GM18519 (cell line): ENCODE data around the gene LYST.
A peak's percentile ranks its signal among the peaks of the same experiment; 100 is the strongest.
"Not testable (repeated sequence)": the region's sequence is repeated elsewhere in the genome, so short reads cannot be mapped to it uniquely, and the experiment has no call there.

ENCODE experiments used
- ATAC-seq: cut with Tn5 transposase; IDR thresholded peaks from one replicate; pipeline ENCODE4 v1.9.1; 2021; ENCODE audit warnings: mild to moderate bottlenecking, moderate library complexity; ENCODE audit not compliant: unreplicated experiment, low FRiP score

LYST gene

DNA sequence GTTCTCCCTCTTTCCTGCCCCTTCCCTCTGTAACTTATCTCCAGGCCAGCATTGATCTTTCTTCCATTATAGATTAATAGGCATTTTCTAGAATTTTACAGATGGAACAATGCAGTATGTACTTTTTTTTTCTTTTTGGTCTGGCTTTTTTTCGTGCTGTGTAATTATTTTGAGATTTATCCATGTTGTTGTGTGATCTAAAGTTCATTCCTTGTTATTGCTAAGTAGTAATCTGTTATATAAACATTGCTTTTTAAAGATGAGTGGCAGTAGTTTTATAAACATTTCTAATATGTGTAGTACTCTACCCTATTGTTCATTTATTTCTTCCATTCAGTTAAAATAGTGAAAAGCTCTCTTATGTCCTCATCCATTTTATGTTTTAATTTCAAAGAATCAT is 5.9 kb downstream of the LYST start:
- no peak for ATAC-seq

DNA sequence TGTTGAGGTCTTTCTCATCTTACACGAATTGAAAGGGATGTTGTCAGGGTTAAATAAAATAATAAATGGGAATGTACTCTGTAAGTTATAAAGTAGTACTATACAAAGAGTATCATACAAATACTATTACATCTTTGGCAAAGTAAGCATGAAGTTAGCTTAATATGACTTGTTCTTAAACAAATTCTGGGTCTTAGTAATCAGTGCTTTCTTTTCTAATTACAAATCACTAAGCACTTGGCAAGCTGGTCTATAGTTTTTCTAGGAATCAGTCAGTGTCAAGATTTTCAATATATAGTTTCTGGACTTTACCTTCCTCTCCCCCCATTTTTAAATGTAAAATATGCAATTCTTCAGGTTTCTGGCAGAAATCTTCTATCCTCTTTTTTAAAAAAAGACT is 6.9 kb downstream of the LYST start:
- ATAC-seq = no peak

DNA sequence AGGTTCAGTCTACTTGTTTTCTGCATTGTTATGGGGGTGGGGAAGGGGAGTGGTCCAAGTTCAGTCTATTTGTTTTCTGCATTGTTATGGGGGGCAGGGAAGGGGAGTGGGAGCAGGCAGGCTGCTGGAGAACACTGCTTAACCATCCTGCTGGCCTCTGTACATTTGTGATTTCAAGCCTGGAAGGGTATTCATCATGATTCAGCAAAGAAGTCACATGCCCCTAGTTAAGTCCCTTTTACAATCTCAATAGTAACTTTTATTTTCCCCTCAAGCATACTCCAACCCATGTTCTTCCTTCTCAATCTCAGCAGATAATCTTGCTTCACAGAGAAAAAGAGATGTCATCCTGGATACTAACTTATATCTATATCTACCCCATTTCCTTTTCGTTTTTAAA is 7.9 kb downstream of the LYST start:
- no peak for ATAC-seq

DNA sequence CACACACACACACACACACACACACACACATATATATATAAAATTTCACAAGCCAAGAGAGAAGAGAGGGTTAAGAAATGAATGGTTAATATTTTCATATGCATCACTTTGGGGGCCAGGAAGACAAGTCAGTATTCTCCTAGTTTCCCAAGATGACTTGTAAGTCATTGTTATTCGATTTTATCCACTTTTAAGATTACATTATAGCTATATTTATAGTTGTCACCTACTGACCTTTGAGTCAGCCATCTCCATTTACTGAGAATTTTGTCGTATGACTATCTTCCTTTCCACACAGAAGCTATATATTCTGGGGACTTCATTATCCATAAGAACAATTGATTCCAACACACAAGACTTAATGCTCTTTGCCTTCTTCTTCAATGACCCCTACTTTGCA is 8.9 kb downstream of the LYST start:
- ATAC-seq = no peak

DNA sequence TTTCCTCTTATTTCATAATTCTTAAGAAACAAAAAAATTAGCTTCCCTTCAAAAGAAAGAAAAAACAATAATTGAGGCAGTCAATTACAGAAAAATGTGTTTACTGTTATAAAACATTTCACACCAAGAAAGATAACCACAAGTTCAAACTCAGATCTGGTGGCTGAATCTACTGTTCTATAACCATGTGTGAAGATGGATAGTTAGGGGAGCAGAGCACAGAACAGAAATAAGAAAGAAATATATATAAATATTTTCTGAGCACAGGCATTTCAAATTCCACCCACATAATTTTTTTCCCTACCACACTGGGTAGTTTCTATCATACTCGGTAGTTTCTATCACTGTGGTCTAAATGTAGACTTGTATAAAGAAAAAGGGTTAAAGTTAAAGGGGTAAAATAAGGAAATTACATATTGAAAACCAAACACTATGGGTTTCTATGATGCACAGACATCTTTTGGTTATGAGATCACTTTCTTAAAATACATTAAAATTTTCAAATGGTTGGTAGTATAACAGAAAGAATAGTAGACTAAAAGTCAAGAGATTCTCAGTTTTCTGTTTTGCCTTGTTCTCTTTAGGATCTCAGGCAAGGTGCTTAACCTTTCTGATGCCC is 10.8 kb downstream of the LYST start:
- ATAC-seq = peak; percentile 48

DNA sequence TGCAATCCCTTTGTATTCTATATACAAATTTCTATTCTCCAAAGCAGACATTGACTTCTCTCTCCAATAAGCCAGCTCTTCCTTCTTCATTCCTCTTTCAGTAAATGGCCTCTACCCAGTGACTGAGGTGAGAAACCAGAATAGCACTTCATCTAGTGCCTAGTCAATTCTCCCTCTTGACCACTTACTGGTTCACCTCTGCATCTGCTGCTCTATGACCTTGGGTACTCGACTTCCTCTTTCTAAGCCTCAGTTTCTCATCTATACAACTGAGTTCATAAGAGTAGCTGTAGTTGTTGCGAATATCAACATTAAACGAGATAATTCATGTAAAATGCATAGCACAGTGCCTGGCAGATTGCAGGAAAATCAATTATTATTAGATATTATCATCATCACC is 12.4 kb downstream of the LYST start:
- no peak for ATAC-seq

DNA sequence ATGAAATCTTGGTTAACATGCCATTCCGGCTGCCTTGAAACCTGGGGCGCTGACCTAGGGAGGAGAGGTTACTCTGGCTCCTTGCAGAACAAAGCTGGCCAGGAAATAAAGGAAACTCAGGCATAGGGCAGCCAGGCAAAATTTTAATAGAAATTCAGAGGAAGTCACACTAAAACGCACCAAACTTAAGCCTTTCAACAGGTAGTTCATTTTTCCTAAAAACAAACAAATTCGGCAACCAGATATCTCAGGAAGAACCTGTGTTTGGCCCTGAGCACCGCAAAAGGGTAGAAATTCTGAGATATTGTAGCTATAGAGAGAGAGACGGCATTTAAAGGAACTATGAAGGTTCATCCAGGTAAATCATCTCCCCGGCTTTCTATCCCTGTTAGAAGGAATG is 13.1 kb downstream of the LYST start:
- no peak for ATAC-seq

DNA sequence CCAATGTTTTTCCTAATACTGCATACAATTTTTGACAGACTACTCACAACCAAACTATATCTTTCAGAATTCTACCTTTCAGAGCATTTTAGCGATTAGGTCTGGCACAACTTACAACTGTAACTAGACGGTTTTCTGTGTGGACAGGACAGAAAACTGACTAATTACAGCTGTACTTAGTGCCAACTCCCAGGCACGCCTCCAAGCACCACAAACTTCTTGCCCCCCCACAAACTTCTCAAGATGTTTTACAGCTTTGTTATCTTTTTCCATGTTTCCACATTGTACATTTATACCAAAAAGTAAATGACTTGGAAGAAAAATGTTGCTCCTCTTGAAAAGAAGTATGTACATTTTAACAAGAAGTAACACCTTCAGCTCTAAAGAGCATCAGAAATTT is 13.8 kb downstream of the LYST start:
- no peak for ATAC-seq

DNA sequence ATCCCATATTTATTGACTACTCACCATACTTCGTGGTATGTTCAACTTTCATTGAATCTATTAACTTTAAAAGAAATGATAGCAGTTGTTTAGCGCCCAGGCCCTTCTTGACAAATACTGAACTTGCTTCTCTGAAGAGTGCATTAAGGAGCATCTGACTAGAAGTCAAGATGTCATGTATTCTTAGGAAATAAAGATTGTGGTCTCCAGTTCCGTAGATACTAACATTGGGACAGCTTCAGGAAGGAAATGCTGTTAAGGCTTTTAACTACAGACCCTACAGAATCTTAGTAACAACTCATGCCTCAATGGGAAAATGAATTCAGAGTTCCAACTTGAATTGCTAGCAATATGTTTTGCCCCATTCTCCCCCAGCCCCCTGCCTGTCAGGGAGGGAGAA is 14.8 kb downstream of the LYST start:
- ATAC-seq = no peak

DNA sequence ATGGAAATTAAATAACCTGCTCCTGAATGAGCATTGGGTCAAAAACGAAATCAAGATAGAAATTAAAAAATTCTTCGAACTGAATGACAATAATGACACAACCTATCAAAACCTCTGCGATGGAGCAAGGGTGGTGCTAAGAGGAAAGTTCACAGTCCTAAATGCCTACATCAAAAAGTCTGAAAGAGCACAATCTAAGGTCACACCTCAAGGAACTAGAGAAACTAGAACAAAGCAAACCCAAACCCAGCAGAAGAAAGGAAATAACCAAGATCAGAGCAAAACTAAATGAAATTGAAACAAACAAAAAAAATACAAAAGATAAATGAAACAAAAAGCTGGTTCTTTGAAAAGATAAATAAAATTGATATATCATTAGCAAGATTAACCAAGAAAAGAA is 18.5 kb downstream of the LYST start:
- ATAC-seq = not testable (repeated sequence)

DNA sequence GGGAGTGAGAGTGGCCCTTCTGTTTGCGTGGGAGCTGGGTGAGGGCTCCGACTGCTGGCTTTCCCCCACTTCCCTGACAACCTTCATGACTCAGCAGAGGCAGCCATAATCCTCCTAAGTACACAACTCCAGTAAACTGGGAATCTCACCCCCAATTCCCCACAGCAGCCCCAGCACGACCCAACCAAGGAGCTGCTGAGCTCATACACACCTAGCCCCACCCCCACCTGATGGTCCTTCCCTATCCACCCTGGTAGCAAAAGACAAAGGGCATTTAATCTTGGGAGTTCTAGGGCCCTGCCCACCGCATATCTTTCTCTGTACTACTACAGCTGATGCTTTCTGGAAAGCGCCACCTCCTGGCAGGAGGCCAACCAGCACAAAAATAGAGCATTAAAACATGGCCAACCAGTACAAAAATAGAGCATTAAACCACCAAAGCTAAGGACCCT is 21.0 kb downstream of the LYST start:
- not testable (repeated sequence) for ATAC-seq

DNA sequence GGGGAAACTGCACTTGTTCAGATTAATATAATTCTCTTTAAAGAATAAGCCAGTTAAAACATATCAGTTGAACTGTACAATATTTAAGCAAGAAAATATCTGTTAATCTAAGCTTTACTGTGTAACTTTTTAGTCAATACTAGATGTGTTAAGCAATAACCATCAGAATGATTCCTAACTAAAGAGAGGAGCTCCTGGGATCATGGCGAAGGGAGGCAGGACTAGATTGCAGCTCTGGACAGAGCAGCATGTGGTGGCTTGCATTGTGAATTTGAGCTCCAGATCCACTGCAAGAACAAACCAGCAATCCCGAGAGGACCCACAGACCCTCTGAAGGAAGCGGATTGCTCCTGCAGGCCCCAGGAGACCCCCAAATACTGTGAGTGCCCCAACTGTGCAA is 21.9 kb downstream of the LYST start:
- no peak for ATAC-seq

DNA sequence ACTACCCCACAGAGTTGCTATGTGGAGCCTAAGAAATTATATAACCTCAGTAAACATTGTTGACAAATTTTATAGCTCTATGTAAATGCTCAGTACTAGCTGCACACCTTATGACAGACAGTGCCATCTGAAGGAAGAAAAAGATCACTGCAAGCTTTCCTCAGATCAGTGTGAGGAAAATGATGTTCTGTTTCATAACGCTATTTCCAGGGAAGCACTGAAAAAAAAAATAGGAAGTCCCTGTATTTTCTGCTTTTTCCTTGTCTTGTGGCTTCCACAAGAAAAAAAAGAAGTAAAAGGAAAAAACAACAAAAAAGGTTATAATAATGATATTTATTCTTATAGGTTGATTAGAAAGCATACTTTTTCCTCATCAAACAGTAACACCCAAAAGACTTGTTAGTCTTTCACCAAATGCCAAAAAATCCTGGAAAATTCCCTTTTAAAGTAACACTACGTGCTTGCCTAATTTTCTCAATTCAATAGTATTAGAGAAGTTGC is 23.2 kb downstream of the LYST start:
- peak; percentile 51 for ATAC-seq

DNA sequence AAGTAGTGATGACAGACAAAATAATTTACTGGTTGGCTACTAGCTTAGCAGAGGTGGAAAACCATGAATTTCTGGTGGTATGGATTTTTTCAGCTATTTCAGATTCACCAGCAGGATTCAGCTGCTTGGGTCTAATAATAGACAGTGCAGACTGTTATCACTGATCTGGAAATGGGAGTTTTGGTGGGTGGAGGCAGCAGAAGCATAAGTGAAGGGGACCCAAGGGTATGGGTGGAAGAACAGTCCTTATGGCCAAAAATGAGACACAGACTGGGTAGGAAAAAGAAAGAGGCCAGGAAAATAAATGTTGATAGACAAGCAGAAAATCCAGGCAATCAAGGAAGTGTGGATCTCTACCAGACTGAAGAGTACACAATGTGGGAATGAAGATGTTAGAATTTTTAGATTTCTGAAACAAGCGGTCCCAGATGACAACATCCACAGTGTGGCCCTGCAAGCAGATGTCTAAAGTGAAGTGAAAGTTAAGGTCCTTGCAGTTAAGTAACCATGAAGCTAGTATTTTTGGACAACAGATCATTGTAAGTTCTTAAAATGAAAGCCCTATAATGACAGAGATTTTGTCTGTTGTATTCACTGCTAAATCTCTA is 24.7 kb downstream of the LYST start:
- peak; percentile 55 for ATAC-seq

DNA sequence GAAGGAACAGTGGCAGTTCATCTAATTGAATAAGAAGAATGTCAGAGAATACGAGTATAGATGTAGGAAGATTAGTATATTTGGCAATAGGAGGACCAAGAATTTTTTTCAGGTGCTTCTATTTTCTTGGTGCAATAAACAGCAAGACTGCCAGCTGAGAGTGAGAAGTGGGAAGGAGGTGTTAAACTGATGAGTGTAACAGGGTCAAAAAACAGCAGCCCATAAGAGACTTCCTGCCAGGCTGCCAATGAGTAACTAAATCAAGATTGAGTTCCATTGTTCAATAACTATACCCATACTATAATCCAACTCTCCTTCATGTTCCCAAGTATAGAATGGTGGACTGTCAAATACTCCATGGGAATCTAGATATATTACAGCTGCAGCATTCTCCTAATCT is 28.7 kb downstream of the LYST start:
- no peak for ATAC-seq

DNA sequence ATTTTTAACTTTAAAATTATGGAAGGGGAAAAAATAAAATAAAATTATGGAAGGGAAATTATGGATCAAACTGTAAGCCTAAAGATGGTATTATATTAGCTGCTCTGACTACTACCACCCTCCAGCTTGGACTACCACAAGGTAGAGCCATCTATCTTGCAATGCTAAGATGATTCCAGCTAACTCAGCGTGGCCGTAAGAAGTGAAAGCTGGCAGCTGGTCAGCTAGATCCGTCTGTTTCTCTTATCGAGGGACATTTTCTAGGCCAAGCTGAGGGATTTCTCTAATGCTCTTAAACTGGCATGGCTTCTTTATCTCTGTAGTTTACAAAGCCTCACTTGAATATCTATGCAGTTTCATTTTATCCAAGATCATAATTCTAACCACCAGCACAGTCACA is 31.5 kb downstream of the LYST start:
- ATAC-seq = no peak

DNA sequence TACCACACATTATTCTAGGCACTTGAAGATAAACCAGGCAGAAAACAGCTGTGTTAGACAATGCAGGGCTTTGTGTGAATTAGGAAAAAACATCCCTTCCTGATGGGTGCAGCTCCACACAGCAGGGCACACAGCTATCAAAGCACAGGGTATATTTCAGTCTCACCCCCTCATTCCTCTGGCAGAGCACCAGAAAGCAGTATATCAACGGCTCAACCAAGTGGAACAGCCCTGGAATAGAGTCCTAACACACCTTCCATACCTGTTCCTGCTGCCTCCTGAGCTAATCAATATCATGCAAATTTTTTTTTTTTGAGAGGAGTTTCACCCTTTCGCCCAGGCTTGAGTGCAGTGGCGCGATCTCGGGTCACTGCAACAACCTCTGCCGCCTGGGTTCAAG is 32.1 kb downstream of the LYST start:
- no peak for ATAC-seq

DNA sequence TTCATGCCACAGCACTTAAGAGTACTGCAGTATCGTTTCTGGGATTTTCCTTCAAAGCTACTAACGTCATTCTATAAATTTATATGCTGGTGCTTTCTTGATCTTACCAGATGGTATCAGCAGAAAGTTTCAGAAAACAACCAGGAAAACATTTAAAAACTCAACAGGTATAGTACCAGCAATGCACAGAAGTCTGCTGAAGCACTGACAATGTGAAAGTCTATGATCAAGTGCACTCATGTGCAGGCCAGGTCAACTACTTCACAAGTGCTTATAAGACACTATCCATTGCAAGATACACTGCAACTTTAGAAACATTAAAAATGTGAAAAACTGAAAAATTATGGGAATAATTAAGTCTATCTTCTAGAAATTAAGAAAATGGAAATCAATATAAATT is 34.7 kb downstream of the LYST start:
- ATAC-seq = no peak

DNA sequence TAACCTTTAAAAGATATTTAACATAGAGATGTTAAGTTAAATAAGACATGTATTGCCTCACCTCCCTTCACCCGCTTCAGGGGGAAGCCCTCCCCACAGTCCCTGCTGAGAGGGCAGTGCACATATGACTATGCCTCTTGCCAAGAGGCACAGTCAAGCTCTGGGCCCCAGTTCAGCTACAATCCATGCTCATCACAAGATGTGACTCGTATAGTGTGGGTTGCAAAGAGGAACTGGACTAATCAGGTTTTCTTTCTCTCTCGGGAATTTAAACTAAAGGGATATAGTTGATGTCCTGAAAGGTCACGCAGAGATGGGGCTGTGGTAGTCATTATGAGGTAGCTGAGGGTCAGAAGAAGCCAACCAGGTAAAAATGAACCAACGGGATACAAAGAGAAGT is 35.6 kb downstream of the LYST start:
- peak; percentile 94 for ATAC-seq

DNA sequence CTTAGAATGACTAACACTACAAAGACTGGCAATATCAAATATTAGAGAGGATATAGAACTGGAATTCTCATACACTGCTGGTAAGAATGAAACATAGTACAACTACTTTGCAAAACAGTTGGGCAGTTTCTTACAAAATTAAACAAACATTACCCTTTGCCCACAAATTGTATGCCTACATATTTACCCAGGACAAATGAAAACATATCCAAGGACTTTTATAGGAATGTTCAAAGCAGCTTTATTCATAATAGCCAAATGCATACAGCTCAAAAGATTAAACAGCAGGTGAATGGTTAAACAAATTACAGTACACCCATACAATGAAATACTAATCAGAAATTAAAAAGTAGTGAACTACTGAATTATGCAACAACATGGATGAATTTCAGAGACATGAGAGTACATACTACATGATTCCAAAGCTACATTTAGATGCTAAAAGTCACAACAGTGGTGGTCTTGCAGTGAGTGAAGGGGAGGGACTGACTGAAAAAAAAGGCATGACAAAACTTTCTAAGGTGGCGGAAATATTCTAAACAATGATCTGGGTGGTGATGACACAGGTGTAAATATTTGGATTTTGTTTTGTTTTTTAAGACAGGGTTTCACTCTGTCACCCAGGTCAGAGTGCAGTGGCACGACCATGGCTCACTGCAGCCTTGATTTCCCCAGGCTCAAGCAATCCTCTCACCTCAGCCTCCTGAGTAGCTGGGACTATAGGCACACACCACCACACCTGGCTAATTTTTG is 40.4 kb downstream of the LYST start:
- no peak for ATAC-seq

DNA sequence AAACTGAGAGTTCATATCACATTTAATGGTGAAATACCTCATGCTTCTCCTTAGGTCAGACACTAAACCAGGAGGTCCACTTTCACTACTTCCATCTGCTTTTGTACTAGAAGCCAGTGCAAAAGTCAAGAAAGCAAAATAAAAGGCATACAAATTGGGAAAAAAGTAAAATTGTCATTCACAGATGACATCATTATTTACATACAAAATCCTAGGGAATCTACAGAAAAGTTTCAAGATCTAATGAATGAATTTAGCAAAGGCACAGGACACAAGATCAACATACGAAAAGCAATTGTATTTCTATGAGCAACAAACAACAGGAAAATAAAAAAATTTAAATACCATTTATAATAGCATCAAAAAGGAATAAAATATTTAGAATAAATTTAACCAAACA is 41.5 kb downstream of the LYST start:
- ATAC-seq = no peak

DNA sequence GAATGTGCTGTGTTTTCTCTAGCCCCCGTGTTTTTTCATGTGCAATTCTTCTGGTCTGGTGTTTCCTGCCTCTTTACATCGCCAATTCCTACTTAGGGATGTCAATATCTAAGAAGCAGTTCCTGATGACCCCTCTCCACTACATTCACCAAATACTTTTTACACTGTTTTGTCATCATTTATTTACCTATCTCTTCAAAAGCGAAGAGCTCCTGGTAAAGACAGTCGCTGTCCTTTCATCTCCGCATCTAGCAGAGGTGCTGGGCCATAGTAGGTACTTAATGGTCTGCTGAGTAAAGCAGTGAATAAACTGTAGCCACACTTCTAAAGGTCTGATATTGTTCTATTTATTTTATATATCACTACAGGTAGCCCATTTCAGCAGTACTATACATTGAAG is 43.0 kb downstream of the LYST start:
- no peak for ATAC-seq
